Renal cortex interstitium (tissue), 11 donors: ENCODE measurements around the gene MAPKAP1. TPM values are rescaled to one million over a fixed set of nuclear protein-coding genes. Genes with fewer than 3 reads are reported as not detected.

Source experiments
- DNase-seq, 11 donors: peaks; one replicate each; pipeline ENCODE4 v3.0.0-alpha.2; 2013; ENCODE audit warnings: low read depth in 9 of 11, low spot score in 4 of 11; ENCODE audit errors: extremely low read depth in 1 of 11
- polyA plus RNA-seq, 3 donors: library from polyadenylated mRNA; unstranded; fragments of 120-200 nt; gene quantifications; one replicate each; pipeline ENCODE4 v1.2.1, GENCODE V29; 2013; ENCODE audit not compliant: insufficient read length in 3 of 3

MAPKAP1 gene
- polyA plus RNA-seq, 3 donors: 65.3 to 77.1 (median 71.6) TPM

DNA sequence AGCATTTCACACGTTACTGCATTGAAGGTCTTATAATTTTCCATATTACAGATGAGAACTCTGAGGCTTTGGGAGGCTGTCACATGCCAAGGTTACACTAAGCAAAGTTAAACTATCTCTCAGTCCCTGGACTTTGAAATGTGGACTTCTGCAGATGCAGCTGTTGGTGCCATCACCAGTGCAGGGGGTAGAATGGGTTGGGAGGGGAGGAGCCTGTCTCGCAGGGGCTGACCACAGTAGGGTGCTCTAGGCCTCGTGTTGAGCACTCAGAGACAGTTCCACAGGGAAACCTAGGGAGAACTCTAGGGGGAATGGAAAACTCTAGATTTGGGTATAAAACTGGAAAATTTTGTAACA lies 220.9 kb downstream of the MAPKAP1 start:
- no peak for DNase-seq

DNA sequence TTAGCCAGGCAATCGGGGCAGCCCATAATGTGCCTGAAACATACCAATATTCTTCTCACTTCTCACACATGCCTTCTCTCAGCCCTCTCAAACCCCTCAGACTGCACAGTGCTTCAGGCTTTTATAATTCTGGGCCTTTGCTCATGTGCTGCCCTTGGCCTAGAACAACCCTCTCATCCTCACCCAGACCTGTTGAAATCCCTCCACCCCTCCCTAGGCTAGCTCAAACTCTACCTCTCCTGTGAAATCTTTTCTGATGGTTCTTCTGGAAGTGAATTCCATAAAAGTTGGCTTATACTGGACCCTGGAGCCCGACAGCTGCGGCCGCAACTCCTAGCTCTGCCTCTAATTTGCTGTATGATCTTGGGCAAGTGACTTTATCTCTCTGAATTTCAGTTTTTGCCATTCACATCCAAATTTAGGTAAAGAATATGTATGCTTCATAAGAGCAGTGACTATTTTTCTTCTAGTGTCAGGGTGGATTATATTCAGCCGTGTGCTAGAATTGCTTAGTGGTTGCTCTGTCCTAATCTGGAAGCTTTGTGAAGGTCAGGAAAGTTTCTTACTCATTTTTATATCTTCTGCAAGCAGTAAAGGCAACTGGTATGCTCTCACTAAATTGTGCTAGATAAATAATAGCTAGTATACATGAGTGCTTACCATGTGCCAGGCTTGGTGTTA lies 221.4 kb downstream of the MAPKAP1 start:
- no peak for DNase-seq

DNA sequence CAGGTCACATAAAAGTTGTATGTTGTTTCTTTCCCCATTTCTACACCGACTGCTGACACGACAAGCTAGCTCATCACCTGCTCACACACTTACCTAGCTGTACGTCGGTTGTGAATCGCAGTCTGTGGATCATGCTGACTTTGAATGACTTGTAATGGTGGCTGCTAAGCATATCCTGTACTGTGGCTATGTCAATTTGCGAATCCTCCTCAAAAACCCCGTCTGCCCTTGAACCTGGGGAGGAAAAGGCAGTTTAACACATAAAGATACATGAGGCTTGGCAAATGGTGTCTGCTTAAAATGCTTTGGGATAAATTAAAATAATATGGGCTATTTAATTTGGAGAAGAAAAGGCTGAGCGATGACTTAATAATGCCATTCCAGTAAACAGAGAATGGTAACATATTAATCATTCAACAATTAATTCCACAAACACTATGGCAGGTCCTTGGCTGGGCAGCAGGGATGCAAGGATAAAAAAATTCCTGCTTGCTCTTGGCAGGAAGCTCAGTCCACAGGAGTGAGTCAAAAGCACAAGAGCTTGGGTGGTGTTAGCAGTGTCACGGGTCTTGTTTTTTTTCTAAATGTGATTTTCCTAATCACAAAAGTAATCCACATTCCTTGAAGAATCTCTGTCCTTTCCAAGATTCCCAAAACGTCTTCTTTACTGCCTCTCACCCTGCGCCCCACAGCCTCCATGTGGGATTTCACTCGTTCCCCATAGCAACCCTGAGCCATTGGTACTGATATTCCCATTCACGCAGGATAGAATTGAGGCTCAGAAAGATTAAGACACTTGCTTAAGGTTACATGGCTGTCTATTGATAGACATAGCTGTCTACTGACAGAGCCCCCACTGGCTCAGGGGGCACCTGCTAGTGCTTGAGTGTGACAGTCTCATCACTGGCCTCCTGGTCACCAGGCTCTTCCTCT lies 222.4 kb downstream of the MAPKAP1 start:
- DNase-seq: no peak

DNA sequence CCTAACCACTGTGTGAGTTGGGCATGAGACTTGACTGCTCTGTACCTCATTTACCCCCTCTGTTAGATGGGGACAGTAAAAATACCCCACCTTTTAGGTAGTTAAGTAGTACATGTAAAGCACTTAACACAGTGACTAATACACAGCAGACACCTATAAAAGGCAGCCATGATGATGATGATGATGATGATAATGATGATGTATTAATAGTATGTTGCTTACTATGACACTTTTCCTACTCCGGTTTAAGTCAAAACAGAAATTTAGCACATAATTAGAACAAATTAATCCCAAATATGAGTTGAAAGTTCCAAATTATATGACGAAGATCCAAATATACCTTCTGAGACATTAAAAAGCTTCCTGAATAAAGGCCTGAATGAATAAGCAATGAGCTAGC lies 223.3 kb downstream of the MAPKAP1 start:
- no peak for DNase-seq

DNA sequence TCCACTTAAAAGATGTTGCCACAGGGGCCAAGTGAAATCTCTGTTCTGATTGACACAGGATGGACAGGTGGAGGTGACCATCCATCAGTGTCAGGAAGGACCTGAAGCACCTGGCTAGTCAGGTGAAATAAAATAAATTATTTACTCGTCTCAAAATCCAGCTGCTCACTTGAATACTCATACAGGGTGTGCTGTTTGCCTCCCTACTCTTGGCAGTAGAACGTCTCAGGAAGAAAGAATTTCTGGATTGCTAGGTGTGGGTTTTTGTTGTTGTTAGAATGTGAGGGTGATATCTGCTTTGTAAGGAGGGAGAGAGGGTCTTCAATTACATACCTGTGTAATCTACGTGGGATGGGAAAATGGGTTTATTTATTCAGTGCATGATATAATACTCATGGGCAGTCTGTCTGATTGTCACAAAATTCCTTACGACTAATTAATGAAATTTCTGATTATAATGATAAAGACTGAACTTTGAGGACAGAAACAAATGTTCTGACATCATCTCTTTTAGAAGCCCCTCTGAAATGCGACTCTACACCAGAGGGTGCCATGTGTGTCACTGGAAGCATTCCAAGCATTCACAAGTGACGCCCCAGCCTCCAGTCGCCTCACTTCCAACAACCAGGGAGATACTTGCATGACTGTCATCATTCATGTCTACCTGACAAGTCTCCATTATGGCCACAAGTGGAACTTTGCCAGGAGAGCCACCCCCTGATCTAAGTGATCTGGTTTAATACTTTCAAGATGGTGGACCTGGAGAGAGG lies 227.0 kb downstream of the MAPKAP1 start:
- no peak for DNase-seq

DNA sequence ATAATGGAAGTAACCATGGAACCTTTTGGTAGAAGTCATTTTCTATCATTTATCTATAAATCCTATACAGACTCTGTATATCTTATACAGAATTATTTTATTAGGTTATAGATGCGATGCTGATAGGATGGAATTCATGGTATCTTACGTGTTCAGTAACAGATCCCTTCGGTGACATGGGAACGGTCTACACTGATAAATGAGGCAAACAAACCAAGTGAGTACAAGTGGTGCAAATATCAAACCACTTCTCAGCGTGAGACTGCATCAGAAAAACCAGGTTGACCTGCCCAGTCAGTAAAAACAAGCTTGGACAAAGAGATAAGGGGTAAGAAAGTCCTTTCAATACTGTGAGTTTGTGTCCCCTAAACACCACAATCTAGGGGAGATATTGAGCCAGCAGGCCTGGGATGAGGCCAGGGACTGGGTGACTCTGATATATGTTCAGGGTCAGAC lies 229.9 kb downstream of the MAPKAP1 start:
- no peak for DNase-seq

DNA sequence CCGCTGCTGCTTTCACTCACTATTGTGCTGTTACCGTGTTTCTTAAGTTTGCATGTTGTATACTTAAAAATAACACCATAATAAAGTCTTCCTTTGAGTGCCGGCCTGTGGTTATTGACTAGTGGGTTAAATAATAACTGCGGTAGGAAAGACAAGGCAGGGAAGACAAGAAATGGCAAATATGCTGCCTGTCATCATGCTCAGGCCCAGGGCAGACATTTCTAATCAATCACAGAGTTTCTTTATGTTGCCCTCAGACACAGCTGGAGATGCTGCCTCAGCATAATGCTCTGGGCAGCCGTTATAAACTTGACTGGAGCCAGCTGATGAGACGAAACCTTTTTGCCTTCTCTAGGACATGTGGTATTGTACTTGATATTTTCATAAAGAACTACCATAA lies 230.4 kb downstream of the MAPKAP1 start:
- no peak for DNase-seq

DNA sequence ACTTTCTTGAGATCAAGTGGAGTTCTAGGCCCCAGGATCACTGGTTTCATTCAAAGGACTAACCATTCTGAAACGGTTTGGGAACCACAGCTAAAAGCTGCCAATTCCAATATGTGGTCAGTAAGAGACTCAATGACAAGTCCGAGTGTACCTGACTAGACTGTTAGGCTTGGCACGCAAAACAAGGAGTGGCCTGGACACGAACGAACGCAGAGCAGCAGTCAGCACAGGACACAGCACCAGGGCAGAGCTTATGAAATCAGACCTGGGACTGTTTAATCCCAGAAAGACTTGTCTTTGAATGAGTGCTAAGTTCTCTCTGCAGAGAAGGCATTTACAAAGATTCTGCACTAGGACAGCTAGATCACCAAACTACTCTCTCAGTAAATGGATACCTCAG lies 231.6 kb downstream of the MAPKAP1 start:
- no peak for DNase-seq

DNA sequence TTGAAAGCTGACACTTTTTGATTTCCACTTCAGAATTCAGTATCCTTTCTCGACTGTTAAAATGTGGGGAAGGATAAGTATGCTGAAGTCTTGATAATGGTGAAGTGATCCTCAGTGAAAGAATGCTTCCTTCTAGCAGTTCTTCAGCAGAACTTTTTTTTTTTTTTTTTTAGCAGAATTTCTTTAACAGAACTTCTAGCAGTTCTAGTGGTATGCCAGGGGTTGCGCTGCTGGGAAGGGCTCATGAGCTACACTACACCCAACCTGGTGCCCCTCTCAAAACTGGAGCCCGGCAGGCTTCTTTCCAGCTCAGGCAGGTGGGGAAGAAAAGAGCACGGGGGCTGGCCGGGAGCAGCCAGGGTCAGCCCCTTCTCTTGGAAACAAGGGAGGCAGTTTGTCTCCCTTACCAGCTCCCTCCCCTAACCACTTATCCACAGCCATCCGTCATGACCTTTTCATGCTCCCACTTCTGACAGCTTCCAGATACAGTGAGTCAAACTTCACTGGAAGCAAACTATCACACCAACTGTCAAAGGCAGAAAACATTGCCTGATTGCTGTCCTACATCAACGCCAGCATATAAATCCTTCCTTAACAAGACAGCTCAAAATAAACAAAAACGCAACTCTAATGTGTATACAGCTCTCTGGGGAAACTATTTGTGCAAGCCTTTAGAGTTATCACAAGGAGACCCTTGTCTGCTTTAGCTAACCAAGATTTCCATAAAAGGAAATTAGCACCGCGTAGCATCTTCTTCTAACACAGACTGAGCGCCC lies 233.9 kb downstream of the MAPKAP1 start:
- peak in 1 of 11 donors; percentile 18 for DNase-seq

DNA sequence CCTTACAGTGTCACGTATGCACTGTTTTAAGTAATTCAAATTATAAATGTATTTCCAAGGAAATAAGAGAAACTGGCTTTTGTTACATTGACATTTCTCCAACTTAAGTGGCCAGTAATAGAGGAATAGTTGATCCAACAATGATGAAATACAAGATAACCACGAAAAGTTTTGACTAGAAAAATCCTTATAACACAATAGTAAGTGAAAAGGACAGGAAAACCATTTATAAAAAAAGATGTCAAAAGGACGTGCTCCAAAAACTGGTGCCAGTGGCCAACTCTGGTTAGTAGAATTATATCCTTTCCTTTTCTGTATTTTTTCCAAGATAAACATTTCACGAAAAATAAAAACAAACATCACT lies 234.5 kb downstream of the MAPKAP1 start:
- no peak for DNase-seq

DNA sequence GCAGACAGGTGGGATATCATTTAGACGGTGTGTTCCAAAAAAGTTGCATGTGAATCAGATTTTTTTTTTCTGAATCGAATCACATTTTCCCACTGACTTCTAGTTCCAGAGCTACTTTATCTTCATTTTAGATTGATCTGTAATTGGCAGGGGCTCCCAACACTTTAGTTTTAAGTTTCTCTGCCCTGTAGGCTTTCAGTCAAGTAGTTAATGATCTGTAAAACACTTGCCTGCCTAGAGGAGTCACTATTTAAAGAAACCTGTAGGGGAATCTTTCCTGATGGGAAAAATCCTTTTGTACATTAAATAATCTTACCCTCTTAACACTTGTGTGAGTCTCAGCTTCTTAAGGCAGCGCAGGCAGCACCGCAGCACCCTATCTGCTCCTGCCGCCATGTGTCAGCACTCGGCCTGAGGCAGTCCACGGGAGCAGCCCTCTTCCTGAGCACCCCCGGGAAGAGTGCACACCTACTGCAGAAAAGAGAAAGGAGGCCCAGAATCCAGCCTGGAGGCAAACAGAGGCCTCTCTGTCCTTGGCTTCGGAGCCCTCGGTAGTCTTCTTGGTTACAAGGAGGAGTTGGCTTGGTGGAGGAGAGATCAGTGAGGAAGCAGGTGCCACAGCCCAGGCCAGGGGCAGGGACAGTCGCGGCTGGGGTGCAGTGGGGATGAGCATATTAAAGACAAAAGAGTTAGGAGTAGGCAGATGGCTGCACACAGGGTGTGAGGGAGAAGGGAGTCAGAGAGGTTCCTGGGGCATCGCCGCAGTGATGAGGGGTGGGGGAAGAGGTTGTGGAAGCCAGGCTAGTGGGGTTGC lies 236.0 kb downstream of the MAPKAP1 start:
- no peak for DNase-seq

DNA sequence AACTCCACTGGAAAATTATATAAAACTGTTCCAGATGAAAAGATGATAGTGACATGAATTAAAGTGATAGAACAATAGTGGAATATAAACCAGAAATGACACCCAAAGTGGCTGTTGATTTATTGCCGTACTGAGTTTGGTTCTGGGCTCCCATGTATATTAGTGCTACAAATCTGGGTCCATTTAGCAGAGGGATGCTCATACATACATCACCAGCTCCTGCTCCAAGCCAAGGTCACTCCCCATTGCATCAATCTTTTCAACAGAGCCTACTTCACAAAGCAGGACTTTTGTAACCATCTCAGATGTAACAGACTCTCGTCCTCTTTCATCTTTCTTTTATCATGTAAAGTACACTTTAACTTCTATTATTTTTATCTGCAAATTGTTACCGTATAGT lies 236.8 kb downstream of the MAPKAP1 start:
- DNase-seq: no peak

DNA sequence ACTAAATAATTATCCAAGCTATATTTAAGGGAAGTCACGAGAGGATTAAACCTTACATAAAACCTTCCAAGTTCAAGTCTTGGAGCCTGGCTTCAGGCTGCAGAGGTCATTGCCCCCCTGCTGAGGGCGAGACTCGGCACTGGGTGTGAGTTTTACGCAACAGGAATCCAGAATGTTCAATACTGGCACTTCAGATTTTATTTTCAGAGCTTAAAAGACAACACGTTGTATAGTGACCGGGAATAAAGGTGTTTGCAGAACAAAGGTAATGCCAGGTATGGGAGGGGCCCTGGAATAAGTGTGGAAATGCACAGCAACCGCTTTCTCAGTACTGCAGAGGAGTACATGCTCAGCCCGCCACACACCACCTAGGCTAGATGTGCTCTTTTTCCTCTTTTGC lies 238.4 kb downstream of the MAPKAP1 start:
- no peak for DNase-seq

DNA sequence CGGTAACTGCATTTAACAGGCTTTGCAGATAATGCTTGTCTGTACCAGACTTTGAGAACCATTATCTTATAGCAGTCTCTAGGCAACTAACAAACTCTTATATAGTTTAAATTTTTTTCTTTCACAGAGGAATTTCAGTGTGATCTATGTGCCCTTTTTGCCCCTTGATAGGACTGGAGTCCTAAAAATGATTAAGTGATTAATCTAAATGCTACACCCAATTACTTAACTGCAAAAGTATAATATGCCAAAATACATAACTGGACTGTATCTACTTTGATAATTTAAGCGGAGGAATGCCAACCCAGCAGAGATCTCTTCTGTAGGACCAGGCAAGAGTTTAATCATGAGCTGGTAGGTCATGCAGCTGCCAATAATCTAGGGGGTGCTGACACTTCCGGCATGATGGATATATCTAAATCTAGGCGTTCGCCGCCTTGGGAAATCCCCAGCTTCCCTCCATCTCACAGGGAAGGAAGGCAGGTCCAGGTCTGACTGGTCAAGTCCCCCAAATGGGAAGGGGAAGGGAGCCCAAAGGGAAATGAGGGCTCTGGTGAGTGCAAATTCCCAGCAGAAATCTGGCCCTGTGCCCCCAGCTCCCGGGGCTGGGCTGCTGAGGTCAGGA lies 239.8 kb downstream of the MAPKAP1 start:
- no peak for DNase-seq

DNA sequence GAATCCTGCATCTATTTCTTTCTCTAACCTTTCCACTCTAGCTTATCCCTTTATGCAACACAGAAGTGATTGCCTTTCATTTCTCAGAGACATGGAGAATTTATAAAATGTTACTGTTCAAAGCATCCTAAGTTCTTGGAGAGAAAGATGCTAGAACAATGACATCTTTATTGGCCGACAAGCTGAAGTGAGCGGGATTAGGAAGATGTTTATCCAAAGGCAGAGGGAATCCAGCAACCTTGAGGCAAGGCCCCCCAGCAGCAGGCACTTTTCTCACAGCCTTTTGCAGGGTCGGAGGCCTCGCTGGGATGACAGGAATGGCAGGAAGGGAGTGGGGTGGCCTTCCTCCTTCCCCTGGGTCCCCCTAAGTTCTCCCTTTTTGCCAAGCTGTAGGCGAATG lies 240.6 kb downstream of the MAPKAP1 start:
- DNase-seq: no peak

DNA sequence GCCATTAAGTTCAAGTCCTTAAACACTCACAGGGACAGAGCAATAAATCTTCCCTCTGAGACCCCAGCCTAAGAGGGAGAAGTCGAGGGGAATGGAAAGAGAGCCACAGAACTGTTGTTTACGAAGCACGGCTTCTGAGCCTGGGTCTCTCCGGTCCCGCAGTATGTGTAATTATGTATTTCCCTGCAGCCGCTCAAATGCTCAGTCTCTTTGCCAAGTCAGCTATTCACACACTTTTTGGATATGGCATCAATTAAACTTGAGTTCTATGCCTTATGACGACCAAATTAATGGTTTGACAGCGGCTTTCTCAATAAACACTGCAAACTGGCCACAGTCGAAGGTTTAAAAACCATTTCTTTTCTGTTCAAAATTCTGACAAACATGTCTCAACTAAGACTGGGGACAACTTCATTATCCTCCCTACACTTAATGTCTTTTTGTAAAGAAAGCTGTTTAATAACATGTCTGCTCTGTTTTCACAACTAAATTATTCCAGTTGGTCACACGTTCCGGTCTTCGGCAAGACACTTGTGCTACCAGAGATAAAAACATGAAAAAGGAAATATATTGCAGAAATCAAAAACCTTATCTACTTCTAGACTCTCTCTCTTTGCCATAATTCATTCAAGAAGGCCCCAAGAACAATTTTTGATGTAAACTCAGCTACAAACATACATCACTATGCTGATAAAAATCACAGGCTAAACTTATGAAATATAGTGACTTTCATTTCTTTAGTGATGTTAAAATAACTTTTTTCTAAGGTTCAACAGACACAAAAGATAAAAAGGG lies 242.2 kb downstream of the MAPKAP1 start:
- no peak for DNase-seq

DNA sequence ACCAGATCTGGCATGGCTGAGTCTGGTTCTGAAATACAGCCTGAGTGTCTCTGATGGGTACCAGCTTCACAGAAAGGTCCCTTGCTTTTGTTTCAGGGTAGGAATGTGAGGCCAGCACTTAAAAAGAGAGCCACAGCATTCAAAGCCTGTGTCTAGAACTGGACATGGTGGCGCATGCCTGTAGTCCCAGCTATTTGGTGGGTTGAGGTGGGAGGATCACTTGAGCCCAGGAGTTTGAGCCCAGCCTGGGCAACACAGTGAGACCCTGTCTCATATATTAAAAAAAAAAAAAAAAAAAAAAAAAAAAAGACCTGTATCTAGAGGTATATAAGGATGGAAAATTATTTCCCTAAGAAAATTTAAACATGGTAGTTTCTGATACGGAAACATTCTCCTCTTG lies 243.1 kb downstream of the MAPKAP1 start:
- DNase-seq: no peak
